NCI-H2029 treated with DMSO at 0.1 percent for 48 hours (cell line): ENCODE data around the gene GPR135.

Experiments
- DNase-seq: peaks from one replicate; lab custom pipeline; 2025; lab: John Stamatoyannopoulos, UW

GPR135 gene

GRCh38 chr14:59465316-59466135 lies at the start of gene GPR135:
GPR135 (minus strand) TSS chr14:59465380; CDS start chr14:59465226, 154 bp downstream.
- no peak for DNase-seq

GRCh38 chr14:59511916-59512575 lies 46.9 kb upstream of the GPR135 start:
- peak; percentile 5 for DNase-seq

- no peak for DNase-seq
These were observed 45.8 kb upstream of the GPR135 start for GRCh38 chr14:59510966-59511365.

GRCh38 chr14:59510001-59510400 lies 44.8 kb upstream of the GPR135 start:
- no peak for DNase-seq

GRCh38 chr14:59509101-59509500 lies 43.9 kb upstream of the GPR135 start:
- DNase-seq, result no peak

GRCh38 chr14:59507752-59508103 lies 42.5 kb upstream of the GPR135 start:
- no peak for DNase-seq

- DNase-seq, result peak; percentile 63
These were observed 42.0 kb upstream of the GPR135 start for GRCh38 chr14:59507063-59507751.

- DNase-seq, result no peak
These were observed 38.1 kb upstream of the GPR135 start for GRCh38 chr14:59503256-59503655.

- no peak for DNase-seq
These were observed 35.6 kb upstream of the GPR135 start for GRCh38 chr14:59500732-59501131.

- no peak for DNase-seq
These were observed 27.2 kb upstream of the GPR135 start for GRCh38 chr14:59492384-59492783.

- no peak for DNase-seq
These were observed 25.6 kb upstream of the GPR135 start for GRCh38 chr14:59490756-59491155.

- DNase-seq, result peak; percentile 83
These were observed 19.5 kb upstream of the GPR135 start for GRCh38 chr14:59484639-59485175.

- peak; percentile 92 for DNase-seq
These were observed 18.8 kb upstream of the GPR135 start, which contains the start of the genes JKAMP and L3HYPDH for GRCh38 chr14:59483819-59484638. JKAMP (plus strand) TSS chr14:59484517; CDS start chr14:59484590, 73 bp downstream. L3HYPDH (minus strand) TSS chr14:59484408; CDS start chr14:59484316, 92 bp downstream.

- peak; percentile 25 for DNase-seq
These were observed 18.2 kb upstream of the GPR135 start for GRCh38 chr14:59483363-59483762.

- peak; percentile 21 for DNase-seq
These were observed 17.6 kb upstream of the GPR135 start for GRCh38 chr14:59482541-59483331.

GRCh38 chr14:59481871-59482540 lies 16.8 kb upstream of the GPR135 start:
- DNase-seq, result no peak

GRCh38 chr14:59481407-59481806 lies 16.2 kb upstream of the GPR135 start:
- no peak for DNase-seq

- DNase-seq, result no peak
These were observed 15.0 kb upstream of the GPR135 start for GRCh38 chr14:59480166-59480565.

GRCh38 chr14:59478540-59478939 lies 13.4 kb upstream of the GPR135 start:
- DNase-seq, result no peak

- DNase-seq, result no peak
These were observed 10.5 kb upstream of the GPR135 start for GRCh38 chr14:59475709-59476108.
